Measurements from ENCODE around the gene DHPS.
"Not testable (repeated sequence)": the region's sequence is repeated elsewhere in the genome, so short reads cannot be mapped to it uniquely, and the experiment has no call there.

The DHPS gene

GRCh38 chr19:12705654-12706331, 24.1 kb upstream of the DHPS start:
- DNase-seq, result no peak

GRCh38 chr19:12705169-12705568, 23.5 kb upstream of the DHPS start:
- DNase-seq, result no peak

GRCh38 chr19:12703046-12703445, 21.4 kb upstream of the DHPS start:
- peak in 2 of 51 donors; percentile 1 to 5 for DNase-seq

- no peak for DNase-seq
These were observed 20.1 kb upstream of the DHPS start for GRCh38 chr19:12701596-12702282.

- no peak for DNase-seq
These were observed 16.5 kb upstream of the DHPS start for GRCh38 chr19:12698138-12698537.

GRCh38 chr19:12697425-12697824, 15.7 kb upstream of the DHPS start:
- DNase-seq, result not testable (repeated sequence)

- DNase-seq, result peak; percentile 41 to 99 (median 92)
These were observed 15.0 kb upstream of the DHPS start, which contains the start of gene FBXW9 for GRCh38 chr19:12696366-12697335. TSS of gene FBXW9 (minus strand) at chr19:12696631. CDS start at chr19:12696581, 50 bp downstream.

- no peak for DNase-seq
These were observed 14.3 kb upstream of the DHPS start for GRCh38 chr19:12695997-12696365.

GRCh38 chr19:12695514-12695913, 13.8 kb upstream of the DHPS start:
- DNase-seq, result no peak

- no peak for DNase-seq
These were observed 13.4 kb upstream of the DHPS start for GRCh38 chr19:12695096-12695495.

GRCh38 chr19:12694641-12695040, 13.0 kb upstream of the DHPS start:
- DNase-seq, result no peak

- no peak for DNase-seq
These were observed 11.3 kb upstream of the DHPS start for GRCh38 chr19:12692960-12693359.

- DNase-seq, result no peak
These were observed 8.0 kb upstream of the DHPS start for GRCh38 chr19:12689581-12690216.

- no peak for DNase-seq
These were observed 7.3 kb upstream of the DHPS start for GRCh38 chr19:12689012-12689411.

- DNase-seq, result no peak
These were observed 6.0 kb upstream of the DHPS start, which contains the start of gene GNG14 for GRCh38 chr19:12687496-12688196. TSS of gene GNG14 (plus strand) at chr19:12687998. CDS start at chr19:12688049, 51 bp downstream.

GRCh38 chr19:12685831-12686230, 4.2 kb upstream of the DHPS start:
- no peak for DNase-seq

GRCh38 chr19:12680034-12680433, 1.6 kb downstream of the DHPS start:
- DNase-seq, result no peak

- not testable (repeated sequence) for DNase-seq
These were observed 3.6 kb downstream of the DHPS start for GRCh38 chr19:12678039-12678438.

GRCh38 chr19:12676928-12677327, 4.8 kb downstream of the DHPS start:
- DNase-seq, result no peak

GRCh38 chr19:12676384-12676792, 5.3 kb downstream of the DHPS start:
- DNase-seq, result peak in 47 of 51 donors; percentile 4 to 78 (median 38)

- DNase-seq, result no peak
These were observed 5.7 kb downstream of the DHPS start for GRCh38 chr19:12675940-12676339.
